HG03571 (cell line): Measurements from ENCODE around the gene TM2D3.

ENCODE experiments used
- ATAC-seq: cut with Tn5 transposase; IDR thresholded peaks from one replicate; pipeline ENCODE4 v1.9.1; 2021; ENCODE audit not compliant: unreplicated experiment

TM2D3 gene

GRCh38 chr15:101625980-101626379 is 26.2 kb downstream of the TM2D3 start:
- no peak for ATAC-seq

DNA sequence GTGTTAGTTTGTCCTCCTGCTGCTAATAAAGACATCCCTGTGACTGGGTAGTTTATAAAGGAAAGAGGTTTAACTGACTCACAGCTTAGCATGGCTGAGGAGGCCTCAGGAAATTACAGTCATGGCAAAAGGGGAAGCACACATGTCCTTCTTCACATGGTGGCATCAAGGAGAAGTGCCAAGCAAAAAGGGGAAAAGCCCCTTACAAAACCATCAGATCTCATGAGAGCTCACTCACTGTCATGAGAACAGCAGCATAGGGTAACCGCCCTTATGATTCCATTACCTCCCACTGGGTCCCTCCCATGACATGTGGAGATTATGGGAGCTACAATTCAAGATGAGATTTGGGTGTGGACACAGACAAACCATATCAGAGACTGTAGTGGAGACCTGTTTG is 27.0 kb downstream of the TM2D3 start:
- ATAC-seq, result no peak

DNA sequence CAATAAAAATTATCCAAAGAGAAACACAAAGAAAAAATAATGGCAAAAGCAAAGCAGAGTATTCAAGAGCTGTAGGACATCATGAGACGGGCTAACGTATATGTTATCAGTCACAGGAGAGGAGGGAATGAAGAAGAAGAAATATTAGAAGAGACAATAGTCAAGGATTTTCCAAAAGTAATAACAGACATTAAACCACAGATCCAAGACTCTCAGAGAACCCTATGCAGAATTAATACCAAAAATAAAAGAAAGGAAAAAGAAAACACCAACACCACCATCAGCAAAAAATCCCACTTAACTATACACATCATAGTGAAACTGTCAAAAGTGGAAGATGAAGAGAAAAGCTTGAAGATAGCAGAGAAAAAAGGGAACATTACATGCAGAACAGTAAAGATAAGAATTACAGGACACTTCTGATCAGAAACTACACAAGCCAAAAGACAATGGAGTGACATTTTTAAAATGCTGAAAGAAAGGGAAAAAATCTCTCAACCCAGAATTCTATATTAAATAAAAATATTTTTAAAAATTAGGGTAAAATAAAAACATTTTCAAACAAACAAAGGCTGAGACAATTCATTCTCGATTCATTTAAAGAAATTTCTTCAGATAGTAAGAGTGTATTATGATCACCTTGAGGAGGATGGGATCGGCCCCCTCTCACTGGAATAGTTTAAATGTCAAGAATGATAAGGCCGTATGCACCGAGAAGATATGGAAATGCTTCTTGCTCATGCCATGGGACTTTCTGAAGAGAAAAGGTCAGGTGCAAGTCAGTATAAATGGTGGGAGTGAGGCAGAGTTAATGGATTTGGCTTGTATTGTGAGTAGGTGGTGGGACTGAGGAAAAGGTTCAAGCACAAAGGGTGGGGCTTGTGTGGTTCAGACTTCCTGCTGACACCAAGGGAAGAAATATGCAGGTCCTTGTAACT is 28.5 kb downstream of the TM2D3 start:
- ATAC-seq, result no peak

DNA sequence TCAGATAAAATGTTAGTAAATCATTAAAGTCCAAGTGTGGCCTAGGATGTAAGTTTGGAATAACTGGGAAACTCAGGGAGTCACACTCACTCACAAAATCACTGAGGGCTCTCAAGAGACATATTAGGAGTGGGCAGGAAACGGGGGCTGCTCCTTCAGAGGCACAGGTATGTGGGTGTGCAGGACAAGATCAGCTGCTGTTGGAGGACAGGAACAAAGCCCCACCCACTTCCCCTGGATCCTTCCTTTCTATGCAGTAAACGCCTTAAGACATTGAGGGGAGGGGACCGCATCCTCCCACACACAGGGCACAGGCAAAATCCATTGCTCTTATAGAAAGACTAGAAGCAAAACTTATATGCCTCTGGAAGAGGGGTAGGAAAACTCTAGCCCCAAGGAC is 30.2 kb downstream of the TM2D3 start:
- no peak for ATAC-seq

GRCh38 chr15:101620671-101621070 is 31.5 kb downstream of the TM2D3 start:
- no peak for ATAC-seq

DNA sequence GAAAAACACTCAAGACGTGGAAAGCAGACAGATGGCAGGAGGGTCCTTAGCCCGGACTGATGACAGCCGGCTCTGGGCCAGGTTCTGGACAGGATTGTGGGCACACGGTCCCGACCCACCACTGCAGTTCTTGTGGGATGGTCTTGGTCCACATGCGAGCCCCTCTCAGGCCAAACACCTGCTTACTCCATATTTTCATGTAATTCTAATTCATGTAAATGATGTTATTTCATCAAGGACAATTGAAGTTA is 32.6 kb downstream of the TM2D3 start:
- ATAC-seq, result no peak

DNA sequence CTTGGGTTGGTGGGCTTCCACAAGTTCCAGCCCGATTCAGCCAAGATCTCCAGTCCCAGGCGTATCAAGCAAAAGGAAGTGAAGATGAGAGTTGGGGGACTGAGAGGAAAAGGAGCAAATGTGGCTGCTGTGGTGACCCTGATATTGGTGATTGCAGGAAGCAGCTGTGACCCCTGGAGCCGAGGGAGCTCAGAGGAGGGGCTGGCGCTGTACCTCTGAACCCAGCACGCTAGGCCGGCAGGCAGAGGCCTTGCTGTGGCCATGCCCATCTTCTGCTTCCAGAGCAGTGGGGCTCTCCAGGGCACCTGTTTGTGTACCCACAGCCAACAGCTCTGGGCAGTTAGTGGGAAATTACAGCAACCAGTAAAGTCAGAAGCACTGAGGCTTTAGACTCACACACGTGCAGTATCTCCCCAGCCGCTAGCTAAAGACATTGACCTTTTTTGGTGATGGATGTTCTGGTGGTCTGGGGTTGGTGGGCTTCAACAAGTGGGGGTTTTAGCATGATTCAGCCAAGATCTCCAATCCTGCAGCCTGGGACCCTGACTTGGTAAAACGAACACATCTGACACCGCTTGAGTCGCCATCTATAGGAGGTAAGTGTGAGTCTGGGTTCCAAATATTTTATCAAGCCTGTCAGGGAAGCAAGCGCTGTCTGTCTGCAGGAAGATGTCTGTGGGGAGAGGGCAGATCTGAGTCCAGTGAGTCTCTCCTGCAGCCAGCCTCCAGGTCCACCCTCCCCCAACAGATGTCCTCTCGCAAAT is 33.1 kb downstream of the TM2D3 start:
- no peak for ATAC-seq

- no peak for ATAC-seq
Measured at GRCh38 chr15:101618076-101618475, 34.1 kb downstream of the TM2D3 start.

GRCh38 chr15:101617390-101617965 is 34.7 kb downstream of the TM2D3 start:
- ATAC-seq, result no peak

DNA sequence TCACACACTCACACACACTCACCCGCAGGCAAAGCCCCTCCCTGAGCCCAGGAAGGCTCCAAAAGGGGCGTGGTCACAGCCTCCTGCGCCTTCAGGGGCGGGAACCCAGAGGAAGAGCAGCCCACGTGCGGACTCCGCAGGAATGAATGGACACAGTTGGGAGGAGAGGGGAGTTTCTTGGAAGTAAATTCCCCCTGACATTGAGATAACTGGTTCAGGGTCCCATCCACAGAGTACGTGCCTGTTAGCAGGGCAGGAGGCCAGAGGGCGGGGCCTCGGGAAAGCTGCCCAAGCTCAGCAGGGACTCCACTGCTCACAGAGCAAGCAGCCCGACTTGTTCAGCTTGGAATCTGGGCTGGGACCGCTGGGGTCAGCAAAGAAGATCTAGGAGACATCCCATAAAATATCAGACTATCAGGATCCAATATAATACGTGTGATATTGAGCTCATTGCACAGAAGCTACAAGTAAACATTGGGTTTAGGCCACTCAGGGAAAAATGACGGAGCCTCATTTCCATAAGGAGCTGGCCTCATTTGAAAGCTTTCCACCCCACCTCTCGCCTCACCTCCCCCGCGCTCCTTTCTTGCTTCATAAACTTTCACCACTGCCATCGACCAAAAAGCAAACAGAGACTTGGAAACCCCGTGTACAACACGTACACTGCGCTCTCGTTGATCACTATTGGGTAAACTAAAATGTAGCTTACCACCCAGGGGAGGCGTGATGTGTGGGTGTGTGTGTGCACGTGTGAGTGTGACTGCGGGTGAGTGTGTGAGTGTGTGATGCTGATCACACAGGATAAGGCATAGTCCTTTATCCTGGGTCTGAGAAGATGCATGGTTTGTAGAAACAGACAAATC is 36.0 kb downstream of the TM2D3 start:
- no peak for ATAC-seq

DNA sequence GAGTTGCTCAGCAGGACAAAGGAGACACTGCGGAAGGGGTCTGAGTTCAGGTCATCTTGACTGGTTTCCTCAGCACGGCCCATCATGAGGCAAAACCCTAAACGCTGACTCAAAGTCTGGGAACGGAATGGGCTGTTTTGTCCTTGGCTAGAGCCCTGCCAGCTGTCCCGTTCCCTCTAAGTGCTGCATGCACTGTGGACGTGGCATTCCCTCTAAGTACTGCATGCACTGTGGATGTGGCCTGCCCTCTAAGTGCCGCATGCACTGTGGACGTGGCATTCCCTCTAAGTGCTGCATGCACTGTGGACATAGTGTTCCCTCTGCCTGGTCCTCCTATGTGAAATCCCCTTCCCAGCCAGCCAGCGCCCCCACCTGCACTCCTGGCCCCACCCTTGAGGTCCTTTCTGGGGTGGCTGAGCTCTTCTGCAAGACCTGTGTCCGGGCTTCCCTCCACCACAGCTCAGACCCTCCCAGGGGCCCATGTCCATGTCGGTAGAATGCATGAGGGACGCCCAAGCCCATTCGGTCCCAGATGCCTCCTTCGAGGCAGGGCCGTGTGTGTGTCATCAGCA is 36.7 kb downstream of the TM2D3 start:
- no peak for ATAC-seq

GRCh38 chr15:101614761-101615160 is 37.4 kb downstream of the TM2D3 start:
- no peak for ATAC-seq

DNA sequence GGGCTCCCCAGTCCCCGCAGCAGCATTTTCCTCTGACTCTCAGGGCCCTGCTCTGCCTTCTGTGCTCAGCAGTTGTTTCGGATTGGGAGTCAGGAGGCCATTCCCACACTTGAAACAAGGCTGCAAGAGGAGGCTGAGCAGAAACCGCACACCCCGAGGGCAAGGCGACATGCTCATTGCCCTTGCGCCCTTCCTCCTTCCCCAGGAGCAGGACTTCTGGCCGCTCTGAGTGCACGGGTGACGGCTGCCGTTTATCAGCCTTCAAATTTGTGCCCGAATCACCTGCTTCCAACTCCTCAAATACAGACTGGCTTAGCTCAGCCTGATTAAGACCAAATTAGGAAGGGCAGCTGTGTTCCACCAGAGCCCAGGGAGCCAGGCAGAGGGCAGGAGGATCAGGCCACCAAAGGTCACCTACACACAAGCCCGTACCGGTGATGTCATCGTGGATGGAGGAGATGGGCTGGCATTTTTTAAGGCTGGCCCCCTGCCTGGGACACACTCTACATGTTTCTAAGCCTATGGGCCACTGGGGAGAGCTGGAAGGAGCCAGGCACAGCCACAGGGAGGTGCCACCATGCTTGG is 38.1 kb downstream of the TM2D3 start:
- no peak for ATAC-seq

DNA sequence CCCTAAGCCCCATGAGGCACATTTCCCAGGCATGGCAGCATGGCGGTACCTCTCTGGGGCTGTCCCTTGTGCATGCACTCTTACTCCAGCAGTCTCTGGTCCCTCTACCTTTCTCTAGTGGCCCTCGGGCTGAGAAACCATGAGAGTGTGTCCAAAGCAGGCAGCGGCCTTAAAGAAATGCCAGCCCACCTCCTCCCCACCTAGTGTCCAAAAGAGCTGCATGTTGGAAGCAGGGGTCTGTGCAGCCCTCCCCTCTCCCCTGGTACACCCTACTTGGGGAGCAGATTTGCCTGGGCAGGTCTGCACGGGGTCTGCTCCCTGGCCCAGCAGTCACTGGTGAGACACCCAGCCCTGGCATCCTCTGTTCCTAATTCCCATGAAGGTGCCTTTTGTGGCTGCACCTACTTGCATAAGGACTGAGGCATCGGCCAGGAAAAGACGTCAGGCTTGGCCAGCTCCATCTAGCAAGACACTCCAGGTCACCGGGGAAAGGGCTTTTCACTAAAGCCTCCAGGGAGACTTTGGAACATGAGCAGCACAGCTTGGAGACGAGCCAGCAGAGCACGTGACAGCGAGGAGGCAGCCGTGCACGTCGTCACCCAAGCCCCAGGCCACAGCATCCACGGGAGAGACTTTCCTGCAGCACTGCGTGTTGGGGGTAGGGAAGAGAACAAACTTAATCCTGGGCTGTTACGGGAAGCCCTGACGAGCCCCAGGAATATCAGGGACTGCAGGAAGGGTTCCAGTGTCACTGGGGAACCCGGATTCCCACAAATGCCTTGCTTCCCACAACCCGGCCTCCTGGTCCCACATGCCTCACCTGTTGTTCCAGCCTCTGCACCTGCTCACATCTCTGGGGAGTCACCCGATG is 38.8 kb downstream of the TM2D3 start:
- no peak for ATAC-seq

DNA sequence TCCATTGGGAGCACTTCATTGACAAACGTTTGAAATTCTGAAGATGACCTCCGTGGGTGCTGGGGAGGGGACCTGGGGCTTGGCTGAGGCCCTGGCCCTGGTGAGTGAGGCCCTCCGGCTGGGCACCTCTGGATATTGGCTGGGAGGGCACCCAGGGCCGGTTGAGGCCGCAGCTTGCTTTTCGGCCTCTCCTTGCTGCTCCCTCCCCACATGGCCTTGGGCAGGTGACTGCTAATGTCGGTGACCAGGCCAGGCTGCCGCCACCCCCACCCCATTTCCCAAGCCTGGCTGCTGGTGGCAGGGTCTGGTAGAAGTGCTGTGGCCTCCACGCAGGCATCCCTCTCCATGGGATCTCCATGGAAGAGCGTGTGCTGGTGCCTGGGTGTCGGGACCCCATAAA is 39.5 kb downstream of the TM2D3 start:
- ATAC-seq, result no peak

DNA sequence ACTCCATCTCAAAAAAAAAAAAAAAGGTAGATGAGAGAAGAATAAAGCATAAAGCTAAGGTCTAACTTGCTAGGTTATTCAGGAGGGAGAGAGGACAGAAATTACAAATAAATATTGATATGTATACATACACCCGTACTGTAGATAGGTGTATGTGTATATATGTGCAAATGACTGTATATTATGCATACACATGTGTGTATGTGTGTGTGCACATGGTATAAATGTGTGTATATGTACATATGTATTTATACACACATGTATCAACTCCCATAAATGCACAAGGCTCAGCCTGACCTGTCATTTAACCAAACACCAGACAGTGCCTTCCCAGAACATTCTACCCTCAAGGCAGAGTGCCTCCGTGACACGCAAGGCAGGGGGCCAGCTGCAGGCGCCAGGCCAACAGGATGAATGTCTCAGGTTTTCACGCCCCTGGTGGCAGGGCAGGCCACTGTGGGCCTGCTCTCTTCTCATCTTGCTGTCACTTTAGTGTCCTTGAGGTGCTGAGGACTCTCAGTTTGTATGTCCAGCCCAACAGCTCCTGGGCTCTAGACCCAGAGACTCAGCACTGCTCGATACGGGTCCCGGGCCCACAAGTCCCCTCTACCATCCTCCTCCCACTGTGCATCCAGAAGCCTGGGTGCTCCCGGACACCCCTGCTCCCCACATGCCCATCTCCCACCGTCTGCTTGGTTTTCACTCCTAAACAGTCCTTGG is 40.4 kb downstream of the TM2D3 start:
- no peak for ATAC-seq

DNA sequence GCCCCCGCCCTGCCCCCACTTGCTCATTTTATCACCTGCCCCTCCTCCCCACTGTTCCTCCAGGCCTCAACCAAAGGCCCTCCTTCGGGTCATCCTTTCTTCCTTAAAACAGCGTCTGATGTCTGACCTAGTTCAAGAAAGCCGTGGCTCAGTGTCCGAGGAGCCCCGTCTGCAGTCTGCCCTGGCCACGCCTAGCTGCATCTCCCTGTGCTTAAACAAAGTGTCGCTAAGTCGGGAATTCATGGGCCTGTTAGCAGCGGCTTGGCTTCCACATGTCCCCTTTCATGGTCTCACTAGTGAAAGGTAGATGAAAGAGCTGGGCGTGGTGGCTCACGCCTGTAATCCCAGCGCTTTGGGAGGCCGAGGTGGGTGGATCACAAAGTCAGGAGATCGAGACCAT is 41.2 kb downstream of the TM2D3 start:
- ATAC-seq, result no peak

GRCh38 chr15:101610611-101611000 is 41.6 kb downstream of the TM2D3 start:
- ATAC-seq, result no peak
